ENCODE measurements around the gene VASH1.

GRCh38 chr14:76713121-76713520 lies 48.1 kb upstream of the VASH1 start:
- TF ChIP-seq CTCF (conservative IDR thresholded peaks at IDR 0.05 in 1 of 2, IDR thresholded peaks at IDR 0.05 in 1 of 2; ENCODE audit: low read depth in 1 of 2, low read length in 2 of 2) (no peak), EZH2 (IDR thresholded peaks at IDR 0.05; ENCODE audit: low read length, missing control alignments) (no peak)
